Ishikawa (cell line): ENCODE results near the gene DNAH17.

ENCODE experiments used
- REST ChIP-seq: IDR thresholded peaks from 2 replicates; pipeline ENCODE4 v1.6.1; 2012; ENCODE audit warnings: low read depth, mild to moderate bottlenecking
- YY1 ChIP-seq: IDR thresholded peaks from 2 replicates; pipeline ENCODE4 v1.6.1; 2012; ENCODE audit warnings: low read depth

- TF ChIP-seq REST (no peak), YY1 (no peak)
Observed at GRCh38 chr17:78475211-78475610, 102.0 kb downstream of the DNAH17 start.
